HCT116 (cell line): ENCODE data around the gene HOXA11.
A peak's percentile ranks its signal among the peaks of the same experiment; 100 is the strongest.

Source experiments
- CEBPB ChIP-seq: IDR thresholded peaks from 2 replicates; pipeline ENCODE4 v1.6.1; 2012; ENCODE audit warnings: low read depth
- ELF1 ChIP-seq: IDR thresholded peaks from 2 replicates; pipeline ENCODE4 v1.6.1; 2012; ENCODE audit warnings: low read depth, borderline replicate concordance
- EZH2 ChIP-seq: fragments of 200-600 bp; sonication (generic); IDR thresholded peaks from 2 replicates; pipeline ENCODE4 v1.6.1; 2017; ENCODE audit warnings: antibody characterized with exemption, mixed run types
- EZH2phosphoT487 ChIP-seq: fragments of 200-600 bp; IDR thresholded peaks from 2 replicates; pipeline ENCODE4 v1.6.1; 2018; ENCODE audit warnings: antibody characterized with exemption, borderline replicate concordance
- JUND ChIP-seq: IDR thresholded peaks from 2 replicates; pipeline ENCODE4 v1.6.1; 2012
- POLR2A ChIP-seq: IDR thresholded peaks from 2 replicates; pipeline ENCODE4 v1.7.0; 2011; ENCODE audit warnings: borderline replicate concordance; ENCODE audit not compliant: insufficient read depth, insufficient read length; ENCODE audit errors: extremely low read depth
- RAD21 ChIP-seq: IDR thresholded peaks from 2 replicates; pipeline ENCODE4 v1.6.1; 2012; ENCODE audit warnings: low read depth, mild to moderate bottlenecking
- REST ChIP-seq: IDR thresholded peaks from 2 replicates; pipeline ENCODE4 v1.6.1; 2012; ENCODE audit warnings: low read depth
- SP1 ChIP-seq: IDR thresholded peaks from 2 replicates; pipeline ENCODE4 v1.6.1; 2012; ENCODE audit warnings: low read depth
- TCF7L2 ChIP-seq: IDR thresholded peaks from 2 replicates; pipeline ENCODE4 v1.7.0; 2011; ENCODE audit warnings: borderline replicate concordance, inconsistent platforms; ENCODE audit not compliant: insufficient read depth, insufficient read length; ENCODE audit errors: extremely low read depth
- YY1 ChIP-seq: IDR thresholded peaks from 2 replicates; pipeline ENCODE4 v1.6.1; 2011; ENCODE audit warnings: low read length, low read depth, moderate library complexity, mild to moderate bottlenecking; ENCODE audit not compliant: insufficient replicate concordance; ENCODE audit errors: extremely low read depth
- TF ChIP-seq, protein P1 (sequence below), 3 experiments: fragments of 200-600 bp in 1 of 3; sonication (generic) in 1 of 3; IDR thresholded peaks in 2 of 3; conservative IDR thresholded peaks in 1 of 3; 2 replicates each; pipeline ENCODE4 v1.5.1; 2012 to 2017; ENCODE audit warnings: low read depth in 2 of 3, low read length in 2 of 3, antibody characterized with exemption in 1 of 3, borderline replicate concordance in 1 of 3, control low read depth in 1 of 3, mild to moderate bottlenecking in 1 of 3, mixed read lengths in 1 of 3, mixed run types in 1 of 3, moderate library complexity in 1 of 3; ENCODE audit not compliant: insufficient read depth in 1 of 3
- TF ChIP-seq, protein P2 (sequence below): IDR thresholded peaks from 2 replicates; pipeline ENCODE4 v1.6.1; 2012

DNA sequence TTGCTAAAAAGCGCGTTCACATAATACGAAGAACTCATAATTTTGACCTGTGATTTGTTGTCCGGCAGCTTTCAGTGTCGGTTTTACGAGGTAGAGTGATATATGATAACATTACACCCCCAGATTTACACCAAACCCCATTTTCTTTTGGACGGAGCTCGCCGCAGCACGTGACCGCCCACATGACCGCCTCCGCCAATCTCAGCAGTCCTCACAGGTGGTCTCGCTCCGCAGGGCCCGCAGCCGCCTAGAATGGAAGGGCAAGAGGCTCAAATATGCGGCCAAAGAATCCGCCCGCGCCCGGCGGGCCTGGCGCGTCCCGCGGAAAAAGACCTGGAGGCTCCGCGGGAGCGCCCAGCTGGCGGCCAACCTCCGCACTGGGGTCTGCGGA, 28.5 kb downstream of the HOXA11 start, which contains the start of gene HOXA7:
- TF ChIP-seq POLR2A, result no peak
- TF ChIP-seq, protein P1, sequence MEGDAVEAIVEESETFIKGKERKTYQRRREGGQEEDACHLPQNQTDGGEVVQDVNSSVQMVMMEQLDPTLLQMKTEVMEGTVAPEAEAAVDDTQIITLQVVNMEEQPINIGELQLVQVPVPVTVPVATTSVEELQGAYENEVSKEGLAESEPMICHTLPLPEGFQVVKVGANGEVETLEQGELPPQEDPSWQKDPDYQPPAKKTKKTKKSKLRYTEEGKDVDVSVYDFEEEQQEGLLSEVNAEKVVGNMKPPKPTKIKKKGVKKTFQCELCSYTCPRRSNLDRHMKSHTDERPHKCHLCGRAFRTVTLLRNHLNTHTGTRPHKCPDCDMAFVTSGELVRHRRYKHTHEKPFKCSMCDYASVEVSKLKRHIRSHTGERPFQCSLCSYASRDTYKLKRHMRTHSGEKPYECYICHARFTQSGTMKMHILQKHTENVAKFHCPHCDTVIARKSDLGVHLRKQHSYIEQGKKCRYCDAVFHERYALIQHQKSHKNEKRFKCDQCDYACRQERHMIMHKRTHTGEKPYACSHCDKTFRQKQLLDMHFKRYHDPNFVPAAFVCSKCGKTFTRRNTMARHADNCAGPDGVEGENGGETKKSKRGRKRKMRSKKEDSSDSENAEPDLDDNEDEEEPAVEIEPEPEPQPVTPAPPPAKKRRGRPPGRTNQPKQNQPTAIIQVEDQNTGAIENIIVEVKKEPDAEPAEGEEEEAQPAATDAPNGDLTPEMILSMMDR (IDR thresholded peaks at IDR 0.05 in 2 of 3, conservative IDR thresholded peaks at IDR 0.05 in 1 of 3; ENCODE audit: borderline replicate concordance in 1 of 3, insufficient read depth in 1 of 3, low read depth in 2 of 3, low read length in 2 of 3), result no peak
- no peak for TF ChIP-seq JUND
- no peak for TF ChIP-seq EZH2phosphoT487
- peak; percentile 77 for TF ChIP-seq YY1
- no peak for TF ChIP-seq RAD21
- TF ChIP-seq REST, result no peak
- TF ChIP-seq EZH2, result no peak
- TF ChIP-seq CEBPB, result no peak
- TF ChIP-seq, protein P2, sequence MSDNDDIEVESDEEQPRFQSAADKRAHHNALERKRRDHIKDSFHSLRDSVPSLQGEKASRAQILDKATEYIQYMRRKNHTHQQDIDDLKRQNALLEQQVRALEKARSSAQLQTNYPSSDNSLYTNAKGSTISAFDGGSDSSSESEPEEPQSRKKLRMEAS, result no peak
- no peak for TF ChIP-seq SP1
- TF ChIP-seq TCF7L2, result no peak
- no peak for TF ChIP-seq ELF1
